ENCODE data around the gene PJA2. TPM values are rescaled to one million over a fixed set of nuclear protein-coding genes. Genes with fewer than 3 reads are reported as not detected.

Gene PJA2, protein sequence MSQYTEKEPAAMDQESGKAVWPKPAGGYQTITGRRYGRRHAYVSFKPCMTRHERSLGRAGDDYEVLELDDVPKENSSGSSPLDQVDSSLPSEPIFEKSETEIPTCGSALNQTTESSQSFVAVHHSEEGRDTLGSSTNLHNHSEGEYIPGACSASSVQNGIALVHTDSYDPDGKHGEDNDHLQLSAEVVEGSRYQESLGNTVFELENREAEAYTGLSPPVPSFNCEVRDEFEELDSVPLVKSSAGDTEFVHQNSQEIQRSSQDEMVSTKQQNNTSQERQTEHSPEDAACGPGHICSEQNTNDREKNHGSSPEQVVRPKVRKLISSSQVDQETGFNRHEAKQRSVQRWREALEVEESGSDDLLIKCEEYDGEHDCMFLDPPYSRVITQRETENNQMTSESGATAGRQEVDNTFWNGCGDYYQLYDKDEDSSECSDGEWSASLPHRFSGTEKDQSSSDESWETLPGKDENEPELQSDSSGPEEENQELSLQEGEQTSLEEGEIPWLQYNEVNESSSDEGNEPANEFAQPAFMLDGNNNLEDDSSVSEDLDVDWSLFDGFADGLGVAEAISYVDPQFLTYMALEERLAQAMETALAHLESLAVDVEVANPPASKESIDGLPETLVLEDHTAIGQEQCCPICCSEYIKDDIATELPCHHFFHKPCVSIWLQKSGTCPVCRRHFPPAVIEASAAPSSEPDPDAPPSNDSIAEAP
- 100 to 1,000 TPM in 3 of 4 donors, 10 to 100 TPM in 1; 74.3 to 229 (median 135) TPM for total RNA-seq

DNA sequence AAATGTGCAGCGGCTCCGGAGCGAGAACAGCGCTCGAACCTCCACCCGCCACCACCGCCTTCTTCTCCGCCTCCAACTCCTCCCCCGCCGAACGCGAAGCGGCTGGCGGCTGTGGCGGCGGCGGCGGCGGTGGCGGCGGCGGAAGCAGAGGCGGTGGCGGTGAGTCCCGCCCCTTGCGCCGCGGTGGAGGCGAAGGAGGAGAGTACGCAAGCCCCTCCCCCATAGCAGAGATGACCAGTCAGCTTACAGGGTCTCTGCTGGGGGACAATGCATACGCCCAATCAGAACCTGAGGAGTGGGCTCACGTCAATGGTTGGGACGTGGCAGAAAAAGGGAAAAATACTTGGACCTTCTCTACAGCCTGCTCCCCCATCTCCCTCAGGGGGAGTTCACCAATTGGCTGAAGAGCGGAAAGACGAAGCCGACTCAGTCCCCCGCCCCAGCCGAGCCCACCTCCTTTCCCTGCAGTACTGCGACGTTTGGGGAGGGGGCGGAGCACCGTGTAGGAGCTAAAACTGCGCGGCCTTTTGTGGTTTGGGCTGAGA lies at the start of gene PJA2:
PJA2 (minus strand) TSS at position 131 of the 545 bp plus-strand sequence. CDS start 26,541 bp downstream, outside the sequence.
- no peaks in the 10 kb centered on the region for H3K36me3 ChIP-seq
- peak within 1 kb of the TSS; percentile 94 for H3K4me3 ChIP-seq
- intact Hi-C loops (cut with DNase I; ENCODE audit: low total_unique reads): no loop called here
- peak; percentile 83 to 89 for TF ChIP-seq POLR2A (IDR thresholded peaks at IDR 0.05)
- TF ChIP-seq, protein P1, sequence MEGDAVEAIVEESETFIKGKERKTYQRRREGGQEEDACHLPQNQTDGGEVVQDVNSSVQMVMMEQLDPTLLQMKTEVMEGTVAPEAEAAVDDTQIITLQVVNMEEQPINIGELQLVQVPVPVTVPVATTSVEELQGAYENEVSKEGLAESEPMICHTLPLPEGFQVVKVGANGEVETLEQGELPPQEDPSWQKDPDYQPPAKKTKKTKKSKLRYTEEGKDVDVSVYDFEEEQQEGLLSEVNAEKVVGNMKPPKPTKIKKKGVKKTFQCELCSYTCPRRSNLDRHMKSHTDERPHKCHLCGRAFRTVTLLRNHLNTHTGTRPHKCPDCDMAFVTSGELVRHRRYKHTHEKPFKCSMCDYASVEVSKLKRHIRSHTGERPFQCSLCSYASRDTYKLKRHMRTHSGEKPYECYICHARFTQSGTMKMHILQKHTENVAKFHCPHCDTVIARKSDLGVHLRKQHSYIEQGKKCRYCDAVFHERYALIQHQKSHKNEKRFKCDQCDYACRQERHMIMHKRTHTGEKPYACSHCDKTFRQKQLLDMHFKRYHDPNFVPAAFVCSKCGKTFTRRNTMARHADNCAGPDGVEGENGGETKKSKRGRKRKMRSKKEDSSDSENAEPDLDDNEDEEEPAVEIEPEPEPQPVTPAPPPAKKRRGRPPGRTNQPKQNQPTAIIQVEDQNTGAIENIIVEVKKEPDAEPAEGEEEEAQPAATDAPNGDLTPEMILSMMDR (IDR thresholded peaks at IDR 0.05): peak in 3 of 4 experiments; percentile 29 to 55 (median 30)
- no peaks in the 10 kb centered on the region for H3K27me3 ChIP-seq
- H3K27ac ChIP-seq: peak within 1 kb of the TSS; percentile 99
- peaks cover 0 to 17% of the 10 kb centered on the region in 2 donors for H3K4me1 ChIP-seq
- peak; percentile 99 to 100 for DNase-seq
- no peaks in the 10 kb centered on the region for H3K9me3 ChIP-seq

DNA sequence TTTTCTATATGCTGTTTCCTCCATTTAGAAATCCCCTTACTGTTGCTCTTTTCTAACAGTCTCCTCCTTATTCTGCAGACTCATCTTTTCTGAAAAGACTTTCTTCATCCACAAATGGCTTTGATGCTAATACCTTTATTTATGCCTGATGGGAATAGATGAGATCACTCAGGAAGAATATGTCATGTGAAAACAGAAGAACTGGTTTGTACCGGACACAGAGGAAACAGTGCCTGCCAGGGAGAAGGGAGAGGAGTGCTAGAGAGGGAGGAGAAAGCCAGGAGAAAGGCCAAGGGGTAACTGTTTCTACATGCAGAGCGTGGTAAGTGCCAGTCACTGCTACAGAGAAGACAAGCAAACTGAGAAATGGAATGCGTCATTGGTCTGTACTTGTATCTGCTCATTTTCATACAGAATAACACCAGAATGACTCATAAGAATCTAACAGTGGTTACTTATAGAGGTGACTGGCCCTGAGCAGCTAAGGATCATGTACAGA lies 45.9 kb upstream of the PJA2 start:
- Histone ChIP-seq H3K9me3 (no peaks in the 10 kb centered on the region), H3K27me3 (no peaks in the 10 kb centered on the region), H3K4me1 (no peaks in the 10 kb centered on the region), H3K36me3 (no peaks in the 10 kb centered on the region), H3K27ac (peak overlapping the region; percentile 40 to 67), H3K4me3 (no peak overlapping the region)
- TF ChIP-seq POLR2A (IDR thresholded peaks at IDR 0.05): no peak
- TF ChIP-seq, protein P1 (IDR thresholded peaks at IDR 0.05): no peak
- DNase-seq: peak; percentile 48 to 58
- intact Hi-C loops (cut with DNase I; ENCODE audit: low total_unique reads): no loop called here

DNA sequence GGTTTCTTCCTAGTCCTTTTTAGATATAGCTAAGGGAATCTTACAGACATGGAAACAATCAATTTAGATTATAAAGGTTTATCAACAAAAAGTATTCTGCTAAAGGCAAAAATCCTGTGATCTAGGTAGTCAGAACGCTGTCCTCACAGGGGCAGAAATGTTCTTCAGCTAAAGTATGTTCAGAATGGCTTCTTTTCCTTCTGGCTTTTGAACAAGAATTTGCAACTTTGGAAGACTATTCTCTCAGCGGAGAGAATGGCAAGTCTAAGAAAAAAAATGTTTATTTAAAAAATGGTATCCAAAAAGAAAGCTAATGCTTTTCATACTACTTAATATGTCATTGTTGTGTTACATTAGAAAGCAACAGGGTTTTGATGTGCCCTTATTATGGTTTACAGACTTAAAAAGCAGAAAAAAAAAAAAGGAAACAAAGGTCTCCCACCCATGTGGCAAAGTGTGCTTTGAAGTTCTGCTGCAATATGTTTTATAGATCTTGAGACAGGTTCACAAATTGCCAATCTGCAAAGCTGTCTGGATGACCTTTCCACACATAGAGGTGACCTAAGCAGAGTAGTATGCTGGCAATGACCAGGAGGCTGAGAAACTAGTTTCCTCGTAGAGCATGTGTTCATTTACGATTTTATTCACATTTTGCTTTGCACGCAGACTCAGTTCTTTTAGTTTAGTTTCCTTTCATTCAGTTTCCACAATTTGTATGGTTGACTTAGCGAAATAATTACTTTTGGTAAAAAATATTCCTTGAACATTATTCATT lies 45.1 kb upstream of the PJA2 start:
- no peak for DNase-seq
- Histone ChIP-seq H3K27me3 (no peaks in the 10 kb centered on the region), H3K9me3 (no peaks in the 10 kb centered on the region), H3K4me1 (no peaks in the 10 kb centered on the region), H3K4me3 (no peak overlapping the region), H3K36me3 (no peaks in the 10 kb centered on the region), H3K27ac (peak overlapping the region; percentile 40 to 67)
- TF ChIP-seq, protein P1 (IDR thresholded peaks at IDR 0.05): no peak
- TF ChIP-seq POLR2A (IDR thresholded peaks at IDR 0.05): no peak
- intact Hi-C loops (cut with DNase I; ENCODE audit: low total_unique reads): no loop called here

DNA sequence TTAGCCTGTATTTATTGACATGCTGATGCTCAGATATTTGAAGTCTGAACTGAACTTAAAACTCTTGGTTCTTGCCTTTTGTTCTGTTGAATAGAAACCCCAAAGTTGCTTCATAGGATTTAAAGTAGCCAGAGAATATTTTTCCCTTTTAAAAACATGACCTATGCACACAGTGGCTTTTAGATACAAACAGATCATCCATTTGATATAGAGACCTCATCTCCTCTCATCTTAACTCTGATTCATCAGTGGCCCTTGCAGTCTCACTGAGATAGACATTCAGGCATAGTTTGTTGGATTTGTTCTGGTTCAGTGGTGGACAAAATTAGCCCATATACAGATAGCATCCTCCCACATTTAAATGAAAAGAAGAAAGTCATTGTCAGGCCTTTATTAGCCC lies 43.5 kb upstream of the PJA2 start:
- DNase-seq: no peak
- intact Hi-C loops (cut with DNase I; ENCODE audit: low total_unique reads): no loop called here
- no peak overlapping the region for H3K4me3 ChIP-seq
- no peaks in the 10 kb centered on the region for H3K36me3 ChIP-seq
- H3K27ac ChIP-seq: no peak overlapping the region
- no peaks in the 10 kb centered on the region for H3K27me3 ChIP-seq
- H3K4me1 ChIP-seq: no peaks in the 10 kb centered on the region
- no peaks in the 10 kb centered on the region for H3K9me3 ChIP-seq
- TF ChIP-seq, protein P1 (IDR thresholded peaks at IDR 0.05): no peak
- TF ChIP-seq POLR2A (IDR thresholded peaks at IDR 0.05): no peak
